T1000 (cell line): ENCODE data around the gene IRX2.

Source experiments
- DNase-seq: peaks from one replicate; lab custom pipeline; 2025; ENCODE audit warnings: mixed read lengths; lab: John Stamatoyannopoulos, UW

IRX2 gene

GRCh38 chr5:2718115-2718514 lies 33.4 kb downstream of the IRX2 start:
- DNase-seq, result no peak

DNA sequence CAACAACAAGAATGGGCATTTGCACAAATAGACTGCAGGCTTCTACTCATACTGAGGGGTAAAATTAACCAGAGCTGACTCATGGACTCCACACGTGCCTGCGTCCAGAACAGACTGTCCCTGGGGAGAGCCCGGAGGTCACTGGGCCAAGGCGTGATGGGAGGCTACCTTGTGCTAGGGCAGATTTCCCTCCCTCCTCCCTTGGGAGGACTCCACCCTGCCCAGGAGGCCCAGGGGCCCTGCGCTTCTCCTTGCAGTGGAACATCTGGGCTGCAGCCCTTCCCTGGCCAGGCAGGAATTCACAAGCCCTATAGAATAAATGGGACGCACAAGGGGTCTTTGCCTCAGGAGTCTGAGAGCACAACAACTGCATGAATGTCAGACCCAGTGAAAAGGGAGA lies 35.6 kb downstream of the IRX2 start:
- no peak for DNase-seq

GRCh38 chr5:2714805-2715204 lies 36.7 kb downstream of the IRX2 start:
- no peak for DNase-seq

DNA sequence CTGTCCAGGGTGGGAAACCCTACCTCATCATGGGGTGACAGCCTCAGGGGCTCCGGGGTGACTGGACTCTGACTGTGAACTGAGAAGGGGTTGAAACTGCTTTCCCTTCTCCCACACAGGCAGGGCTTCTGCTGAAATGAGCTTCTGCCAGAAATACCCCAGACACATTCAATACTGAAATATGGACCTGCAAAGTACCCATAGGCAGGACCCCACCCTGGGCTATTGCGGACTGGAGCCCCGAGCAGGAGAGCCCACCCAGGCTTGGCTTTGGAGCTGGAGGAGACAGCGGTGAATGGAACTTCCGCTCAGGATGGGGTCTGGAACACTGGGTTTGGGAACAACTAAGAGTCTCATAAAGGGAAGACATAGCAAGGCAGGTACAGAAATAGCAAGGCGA lies 37.5 kb downstream of the IRX2 start:
- no peak for DNase-seq

DNA sequence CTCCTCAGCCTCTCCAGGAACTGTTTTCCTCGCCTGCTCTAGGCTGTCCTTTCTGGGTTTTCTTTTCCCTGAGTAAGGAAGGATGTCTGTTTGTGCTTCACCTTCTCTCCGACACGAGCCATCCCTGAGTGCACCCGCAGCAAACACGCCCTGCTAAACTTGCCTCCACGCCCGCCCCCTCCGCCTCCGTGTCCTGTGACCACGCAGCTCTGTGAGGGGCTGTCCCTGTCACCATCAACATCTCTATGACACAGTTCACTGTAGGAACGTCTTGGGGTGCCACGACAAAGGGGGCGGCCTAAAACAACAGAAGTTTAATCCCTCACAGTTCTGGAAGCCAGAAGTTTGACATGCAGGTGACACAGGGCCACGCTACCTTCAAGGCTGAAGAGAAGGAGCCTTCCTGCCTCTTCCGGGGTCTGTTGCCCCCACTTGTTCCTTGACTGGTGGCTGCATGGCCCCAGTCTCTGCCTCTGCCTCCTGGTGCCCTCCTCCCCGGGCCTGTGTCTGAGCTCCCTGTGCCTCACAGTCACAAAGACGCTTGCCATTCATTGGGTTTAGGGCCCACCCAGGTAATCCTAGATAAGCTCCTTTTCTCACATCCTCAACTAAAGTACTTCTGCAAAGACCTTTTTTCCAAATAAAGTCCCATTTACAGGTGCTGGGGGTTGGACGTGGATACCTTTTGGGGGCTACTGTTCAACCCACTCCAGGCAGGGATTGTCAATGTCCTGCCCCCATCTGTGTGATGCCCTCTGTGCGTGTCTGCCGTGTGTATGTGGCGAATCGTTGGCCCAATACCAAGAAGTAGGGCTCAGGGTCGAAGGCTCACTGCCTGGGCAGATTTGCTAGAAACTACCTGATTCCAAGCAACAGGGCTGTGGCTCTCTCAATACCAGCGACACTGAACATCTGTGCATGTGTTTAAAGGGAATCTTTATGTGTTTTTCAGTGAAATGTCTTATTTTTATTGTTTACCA lies 39.7 kb downstream of the IRX2 start:
- DNase-seq, result no peak

GRCh38 chr5:2710910-2711309 lies 40.6 kb downstream of the IRX2 start:
- no peak for DNase-seq

- no peak for DNase-seq
Observed at GRCh38 chr5:2709976-2710689, 41.3 kb downstream of the IRX2 start.

DNA sequence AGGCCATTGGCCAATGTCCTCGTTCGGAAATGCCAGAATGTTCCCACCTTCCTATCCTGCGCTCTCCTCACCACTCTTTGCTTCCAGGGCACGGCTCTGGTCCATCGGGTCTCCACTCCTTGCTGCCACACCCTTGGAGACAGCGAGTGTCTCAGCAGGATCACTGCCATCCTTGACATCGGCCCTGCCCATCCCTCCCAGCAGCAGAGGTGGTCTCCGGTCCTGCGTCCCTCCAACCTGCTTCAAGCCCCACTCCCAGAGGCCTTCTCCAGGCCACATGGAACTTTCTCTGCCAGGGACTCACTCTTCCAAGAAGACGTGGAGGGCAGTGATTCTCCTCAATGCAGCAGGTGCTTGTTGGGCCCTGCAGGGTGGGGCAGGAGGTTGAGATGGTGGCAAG lies 42.7 kb downstream of the IRX2 start:
- DNase-seq, result no peak

DNA sequence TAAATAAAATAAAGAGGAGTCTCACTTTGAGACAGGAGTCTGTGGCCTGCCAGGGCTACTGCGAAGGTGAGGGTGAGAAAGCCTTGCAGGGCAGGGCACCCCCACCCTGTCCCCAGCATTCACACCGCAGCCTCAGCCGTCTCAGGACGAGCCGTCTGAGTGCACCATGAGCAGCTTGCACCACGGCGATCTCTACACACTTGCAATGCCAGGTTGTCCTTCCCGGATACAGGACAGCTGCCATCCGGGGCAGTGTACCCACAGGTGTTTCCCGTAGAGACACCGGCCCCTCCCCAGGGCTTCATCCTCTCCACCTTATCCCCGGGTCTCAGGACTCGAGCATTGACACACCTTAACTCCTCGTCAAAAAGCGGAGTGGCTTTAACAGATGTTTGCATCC lies 43.3 kb downstream of the IRX2 start:
- DNase-seq, result no peak

DNA sequence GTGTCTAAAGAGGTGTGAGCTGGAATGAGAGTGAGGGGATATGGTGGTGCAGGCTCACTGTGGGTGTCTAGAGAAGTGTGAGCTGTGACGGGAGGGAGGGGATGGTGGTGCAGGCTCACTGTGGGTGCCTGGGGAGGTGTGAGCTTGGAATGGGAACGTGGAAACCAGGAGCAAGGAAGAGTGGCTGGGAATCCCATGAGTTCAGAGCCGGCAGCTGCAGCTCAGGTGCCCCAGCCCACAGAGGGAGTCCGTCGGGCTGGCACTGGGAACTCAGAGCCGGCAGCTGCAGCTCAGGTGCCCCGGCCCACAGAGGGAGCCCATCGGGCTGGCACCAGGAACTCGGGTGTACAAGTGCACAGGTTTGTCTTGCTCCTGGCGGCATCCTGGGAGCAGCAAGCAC lies 45.6 kb downstream of the IRX2 start:
- no peak for DNase-seq

- DNase-seq, result no peak
Observed at GRCh38 chr5:2704806-2705645, 46.5 kb downstream of the IRX2 start.

DNA sequence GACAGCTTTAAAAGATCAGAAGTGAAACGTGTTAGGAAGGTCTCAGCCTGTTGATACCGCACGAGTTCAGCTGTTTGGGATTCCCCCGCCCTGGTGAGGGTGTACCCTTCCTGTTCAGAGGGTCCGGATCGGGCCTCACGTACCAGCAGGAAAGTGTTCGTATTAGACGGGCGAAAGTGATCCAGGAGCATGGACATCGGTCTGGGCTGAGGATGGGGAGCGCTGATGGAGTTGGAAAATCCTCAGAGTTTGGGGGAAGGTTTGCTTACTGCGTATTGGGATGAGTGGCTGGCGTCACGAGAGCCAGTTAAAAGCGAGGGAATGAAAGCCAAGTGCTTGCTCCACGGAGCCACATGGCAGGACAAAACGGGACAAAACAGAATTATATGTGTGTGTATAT lies 47.4 kb downstream of the IRX2 start:
- no peak for DNase-seq

- no peak for DNase-seq
Observed at GRCh38 chr5:2703615-2704014, 47.9 kb downstream of the IRX2 start.

DNA sequence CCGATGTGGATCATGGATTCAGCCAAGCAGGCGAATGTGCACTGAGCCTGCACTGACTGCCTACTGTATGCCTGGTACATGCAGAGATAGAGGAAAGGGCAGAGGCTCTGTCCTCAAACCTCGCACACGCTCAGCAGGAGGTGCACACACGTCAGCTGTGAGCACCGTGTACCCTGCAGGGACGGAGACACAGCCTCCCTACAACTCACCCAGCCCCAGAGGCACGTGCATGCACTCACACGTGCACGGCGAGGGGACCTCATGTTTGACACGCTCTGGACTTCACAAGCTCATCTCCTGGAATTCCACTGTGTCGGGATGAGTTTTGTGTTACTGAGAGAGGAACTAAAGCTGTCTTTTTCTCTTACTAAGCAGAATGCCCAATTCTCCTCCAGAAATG lies 48.4 kb downstream of the IRX2 start:
- no peak for DNase-seq

DNA sequence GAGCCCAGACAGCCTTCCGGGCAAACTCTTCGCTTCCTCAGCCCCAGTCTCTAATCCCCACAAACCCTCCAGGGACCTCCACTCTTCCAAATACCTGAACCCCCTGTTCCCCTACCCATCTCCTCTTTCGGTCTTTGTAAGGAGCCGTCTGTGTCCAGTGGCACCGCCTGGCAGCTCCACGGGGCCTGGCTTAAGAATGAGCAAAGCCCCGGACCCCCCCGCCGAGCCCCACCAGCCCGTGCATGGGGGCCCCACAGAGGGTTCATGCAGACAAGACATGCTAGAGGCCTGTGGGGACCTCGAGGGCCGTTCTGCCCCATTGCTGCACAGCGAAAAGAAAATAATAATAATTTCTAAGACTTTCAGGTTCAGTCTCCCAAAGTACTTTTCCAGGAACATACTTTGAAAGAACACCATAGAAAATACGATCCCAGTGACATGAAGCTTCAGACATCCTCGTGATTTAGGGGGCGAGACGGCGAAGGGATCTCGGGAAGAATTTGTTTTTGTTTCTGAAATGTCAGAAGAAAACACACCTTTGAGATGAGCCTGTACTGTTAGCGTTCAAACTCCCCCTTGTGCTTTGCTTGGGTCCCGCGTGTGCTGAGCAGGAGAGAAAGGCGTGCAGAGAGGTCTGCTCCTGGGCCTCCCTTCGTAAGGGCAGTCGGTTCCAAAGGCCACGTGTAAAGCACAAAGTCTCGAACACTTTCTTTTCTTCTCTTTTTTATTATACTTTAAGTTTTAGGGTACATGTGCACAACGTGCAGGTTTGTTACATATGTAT lies 49.2 kb downstream of the IRX2 start:
- DNase-seq, result no peak

GRCh38 chr5:2701592-2701991 lies 49.9 kb downstream of the IRX2 start:
- DNase-seq, result no peak

DNA sequence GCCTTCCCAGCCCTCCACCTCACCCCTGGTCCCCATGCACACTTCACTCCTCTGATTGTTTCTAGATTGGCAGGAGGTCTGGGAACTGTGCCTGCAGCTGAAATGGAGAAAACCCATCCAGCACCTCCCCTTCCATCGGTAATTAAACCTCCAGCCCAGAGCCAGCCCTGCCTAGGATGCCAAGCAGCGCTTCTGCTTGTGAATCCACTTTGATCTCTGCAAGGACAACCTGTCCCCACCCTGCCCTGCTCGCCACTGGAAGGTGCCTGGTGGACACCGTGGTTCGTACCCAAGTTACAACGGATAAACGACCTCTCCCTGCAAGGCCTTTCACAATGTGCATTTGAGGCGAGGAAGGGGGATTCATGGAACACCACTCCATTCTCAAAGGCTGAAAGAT lies 50.6 kb downstream of the IRX2 start:
- no peak for DNase-seq

DNA sequence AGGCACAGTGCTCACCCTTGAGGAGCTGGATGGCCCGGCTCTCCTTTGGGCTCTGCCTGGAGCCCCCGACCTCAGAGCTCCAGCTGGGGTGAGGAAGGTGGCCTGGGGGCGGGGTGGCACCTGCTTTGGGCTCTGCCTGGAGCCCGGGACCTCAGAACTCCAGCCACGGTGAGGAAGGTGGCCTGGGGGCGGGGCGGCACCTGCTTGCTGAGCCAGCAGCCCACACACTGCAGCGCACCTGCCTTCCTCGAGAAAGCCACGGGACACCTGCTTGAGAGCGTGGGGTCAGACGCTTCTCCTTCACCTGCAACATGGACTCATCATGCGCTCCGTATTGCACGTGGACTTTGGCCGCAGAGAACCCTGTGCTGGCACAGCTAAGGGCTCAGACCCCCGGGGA lies 51.8 kb downstream of the IRX2 start:
- no peak for DNase-seq

GRCh38 chr5:2699231-2699630 lies 52.2 kb downstream of the IRX2 start:
- DNase-seq, result no peak

GRCh38 chr5:2698581-2698980 lies 52.9 kb downstream of the IRX2 start:
- DNase-seq, result no peak

DNA sequence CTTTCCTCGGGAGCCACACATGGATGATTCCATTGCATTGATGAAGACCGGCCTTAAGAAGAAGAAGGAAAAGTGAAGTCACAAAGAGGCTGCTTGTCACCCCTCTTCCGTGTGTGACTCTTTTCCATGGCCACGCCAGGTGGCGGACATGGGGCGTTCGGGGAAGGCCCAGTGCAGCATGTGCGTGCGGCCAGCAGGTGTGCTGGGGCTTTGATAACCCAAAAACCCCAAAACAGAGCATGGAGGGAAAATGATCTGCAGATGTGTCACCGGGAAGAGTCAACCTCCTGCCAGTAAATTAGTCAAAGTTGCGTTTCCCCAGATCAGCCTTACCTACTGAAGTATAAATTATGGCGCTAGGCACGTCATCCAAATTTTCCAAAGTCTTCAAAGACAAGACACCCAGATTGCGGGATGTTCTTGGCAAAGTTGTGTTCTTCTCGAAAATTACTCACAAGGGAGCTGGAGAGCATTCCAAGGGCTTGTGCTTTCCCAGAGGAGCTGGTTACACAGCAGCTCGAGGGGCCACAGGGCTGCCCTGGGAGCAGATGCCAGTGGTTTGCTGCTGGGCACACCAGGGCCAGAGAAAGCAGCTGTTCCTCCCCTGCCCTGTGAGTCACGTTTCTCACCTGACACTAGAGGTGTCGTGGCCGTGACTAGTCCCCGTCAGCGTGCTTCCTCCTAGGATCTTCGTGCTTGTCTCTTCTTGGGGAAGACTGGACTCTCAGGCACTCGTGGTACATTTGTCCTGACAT lies 53.9 kb downstream of the IRX2 start:
- no peak for DNase-seq
